T-helper 1 cell (primary cell): Measurements from ENCODE around the gene WDR54.

Experiments
- DNase-seq, 5 donors: peaks; one replicate each; pipeline ENCODE4 v3.0.0-alpha.2; 2012 to 2020
- total RNA-seq, 4 donors: gene quantifications; one replicate each; lab custom pipeline; 2026; lab: John Stamatoyannopoulos, UW

WDR54 gene, protein sequence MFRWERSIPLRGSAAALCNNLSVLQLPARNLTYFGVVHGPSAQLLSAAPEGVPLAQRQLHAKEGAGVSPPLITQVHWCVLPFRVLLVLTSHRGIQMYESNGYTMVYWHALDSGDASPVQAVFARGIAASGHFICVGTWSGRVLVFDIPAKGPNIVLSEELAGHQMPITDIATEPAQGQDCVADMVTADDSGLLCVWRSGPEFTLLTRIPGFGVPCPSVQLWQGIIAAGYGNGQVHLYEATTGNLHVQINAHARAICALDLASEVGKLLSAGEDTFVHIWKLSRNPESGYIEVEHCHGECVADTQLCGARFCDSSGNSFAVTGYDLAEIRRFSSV
- total RNA-seq: 11.5 to 16.3 (median 14.6) reads per million in 4 donors

DNA sequence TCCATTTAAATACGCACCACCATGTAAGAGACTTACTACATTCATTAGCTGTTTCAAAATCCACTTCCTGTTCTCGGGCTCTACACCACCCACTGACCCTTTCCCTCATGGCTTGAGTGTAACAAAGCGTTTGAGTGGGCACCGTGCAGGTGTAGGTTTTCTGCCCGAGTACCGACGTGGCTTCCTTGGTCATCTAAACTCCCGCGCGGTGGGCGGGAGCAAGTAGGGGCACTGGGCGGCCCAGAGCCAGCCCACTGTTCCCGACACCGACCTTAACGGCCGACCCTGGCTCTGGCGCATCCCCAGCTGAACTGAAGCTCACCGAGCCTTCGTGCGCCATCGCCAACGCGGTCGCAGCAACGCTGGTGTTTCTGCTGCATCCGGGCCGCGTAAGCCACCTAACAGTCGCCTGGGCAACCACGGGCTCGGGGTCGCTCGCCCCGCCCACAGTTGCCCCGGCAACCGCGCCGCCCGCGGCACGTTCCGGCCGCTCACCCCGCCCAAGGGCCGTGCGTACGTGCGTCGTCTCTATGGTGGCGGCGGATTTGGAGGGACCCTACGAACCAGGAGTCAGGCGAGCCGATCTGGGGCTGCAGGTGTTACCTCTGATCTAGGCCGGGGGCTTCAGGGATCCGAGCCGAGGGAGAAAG, at the start of gene WDR54, which contains the start of gene C2orf81:
Gene WDR54 (plus strand): TSS at position 510 of the 650 bp plus-strand sequence. CDS start 424 bp downstream, outside the sequence.
Gene C2orf81 (minus strand): TSS at position 399 of the 650 bp plus-strand sequence. CDS start 59 bp downstream, at position 340.
- peak; percentile 81 to 96 (median 86) for DNase-seq

DNA sequence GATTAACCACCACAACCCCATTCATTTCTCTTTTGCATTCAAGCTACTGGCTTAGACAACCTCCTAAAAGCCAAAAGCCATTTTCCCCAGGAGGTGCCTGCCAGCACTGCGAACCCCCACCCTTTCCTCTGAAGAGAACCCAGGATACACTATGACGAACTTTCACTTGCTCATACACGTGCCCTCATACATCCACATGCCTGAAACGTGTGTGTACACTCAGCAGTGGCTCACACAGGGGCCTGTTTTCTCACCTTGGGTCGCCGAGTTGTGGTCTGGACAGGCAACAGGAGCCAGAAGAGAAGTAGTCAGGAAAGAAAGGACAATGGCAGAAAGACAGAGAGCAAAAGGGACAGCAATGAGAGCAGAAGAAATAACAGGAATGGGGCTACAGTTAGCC, 48.9 kb upstream of the WDR54 start:
- DNase-seq: no peak

DNA sequence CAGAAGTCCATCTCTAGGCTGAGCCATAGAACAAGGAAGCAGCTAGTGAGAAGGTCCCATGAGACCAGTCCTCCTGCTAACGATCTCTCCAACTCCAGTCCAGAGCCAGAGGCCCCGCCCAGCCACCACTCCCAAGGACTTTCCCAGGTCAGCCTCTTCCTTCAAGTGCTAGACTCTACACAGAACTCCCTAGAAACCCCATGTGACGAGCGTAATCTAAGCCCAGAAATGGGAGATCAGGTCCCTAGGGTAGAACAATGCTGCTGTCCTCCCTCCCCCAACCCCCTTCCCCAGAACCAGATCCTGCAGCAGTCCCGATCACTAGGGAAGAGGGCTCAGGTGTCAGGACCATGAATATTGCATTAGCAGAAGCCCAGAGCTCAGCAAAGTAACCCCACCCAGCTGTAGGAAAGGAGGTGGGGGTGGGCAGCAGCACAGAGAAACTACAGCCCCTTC, 48.3 kb upstream of the WDR54 start:
- DNase-seq: no peak

DNA sequence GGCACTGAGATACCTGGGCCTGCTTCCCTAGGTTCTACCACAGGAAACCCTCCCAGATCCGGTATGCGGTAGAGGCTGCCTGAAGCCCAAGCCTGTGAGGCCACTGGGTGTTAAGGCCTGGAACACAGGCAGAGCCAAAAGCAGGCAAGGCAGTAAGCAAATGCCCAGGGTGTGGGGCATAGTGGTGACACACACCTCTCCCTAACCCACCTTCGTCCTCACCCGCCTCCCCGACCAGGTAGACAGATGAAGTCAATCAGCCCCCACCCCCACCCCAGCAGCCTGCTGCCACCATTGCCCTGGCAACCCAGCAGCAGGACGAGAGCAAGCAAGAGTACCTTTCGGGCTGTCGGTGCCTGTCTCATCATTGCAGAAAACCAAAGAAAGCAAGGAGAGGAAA, 47.5 kb upstream of the WDR54 start:
- DNase-seq: no peak

DNA sequence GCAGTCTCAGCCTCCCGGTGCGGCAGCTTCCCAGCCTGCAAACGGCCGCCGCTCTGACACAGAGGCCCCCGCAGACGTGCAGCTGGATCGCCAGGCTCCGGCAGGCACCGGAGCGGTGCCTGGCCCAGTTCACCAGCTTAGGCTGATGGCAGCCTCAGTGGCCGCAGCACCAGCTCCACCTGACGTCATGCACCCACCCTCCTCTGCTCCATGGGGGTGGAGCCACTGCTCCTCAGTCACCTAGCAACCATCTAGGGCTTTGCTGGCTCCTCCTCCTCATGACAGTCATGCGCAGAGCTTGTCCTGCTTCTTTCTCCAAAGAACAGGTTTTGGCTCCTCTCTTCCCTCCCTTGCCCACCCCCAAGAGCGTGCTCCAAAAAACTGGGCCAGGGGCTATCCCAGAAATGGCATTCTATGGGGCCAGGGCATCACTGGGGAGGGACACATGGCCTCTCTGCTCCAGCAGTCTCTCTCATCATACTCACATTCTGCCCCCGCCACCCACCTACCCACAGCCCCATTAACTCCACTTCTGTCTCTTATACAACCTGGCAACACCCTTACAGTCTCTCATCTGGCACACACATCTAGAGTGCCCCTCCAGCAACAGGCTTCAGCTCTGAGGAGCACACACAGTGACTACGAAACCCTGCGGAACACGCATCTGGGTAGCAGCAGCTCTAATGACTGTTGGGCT, 46.9 kb upstream of the WDR54 start:
- DNase-seq: no peak

DNA sequence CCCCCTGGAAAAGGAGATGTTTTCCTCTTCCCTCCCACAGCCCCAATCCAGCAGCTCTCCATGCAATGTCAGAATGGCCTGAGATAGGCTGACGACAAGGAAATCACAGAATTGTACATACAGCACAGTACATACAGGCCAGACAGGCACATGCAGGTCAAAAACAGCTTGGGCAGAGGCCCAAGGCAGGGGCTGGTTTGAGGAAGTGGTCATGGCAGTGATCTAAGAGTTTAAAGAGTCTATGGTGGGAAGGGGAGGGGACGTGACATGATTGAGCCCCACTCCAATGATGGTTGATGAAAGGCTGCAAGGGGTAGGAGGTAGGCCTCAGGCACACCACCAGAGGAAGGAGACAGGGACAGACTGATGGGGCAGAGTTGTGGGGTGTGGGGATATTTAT, 45.7 kb upstream of the WDR54 start:
- DNase-seq: no peak

DNA sequence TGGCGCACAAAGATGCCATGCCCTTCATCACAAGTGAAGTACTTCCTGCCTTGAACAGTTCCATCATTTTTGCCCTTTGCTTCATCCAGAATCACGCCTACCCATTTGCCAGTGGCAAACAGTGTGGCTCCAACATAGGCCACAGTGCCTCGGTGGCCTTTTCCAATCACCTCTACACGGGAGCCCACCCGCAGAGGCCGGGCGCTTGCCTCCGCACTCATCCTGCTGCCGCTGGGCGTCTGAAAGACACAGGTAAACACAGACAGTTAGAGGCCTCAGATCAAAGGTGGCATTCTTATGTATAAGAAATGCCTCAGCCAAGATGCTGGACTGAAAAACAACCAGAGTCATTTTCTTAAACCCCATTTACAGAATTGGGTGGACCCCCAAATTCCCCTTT, 43.5 kb upstream of the WDR54 start:
- no peak for DNase-seq

DNA sequence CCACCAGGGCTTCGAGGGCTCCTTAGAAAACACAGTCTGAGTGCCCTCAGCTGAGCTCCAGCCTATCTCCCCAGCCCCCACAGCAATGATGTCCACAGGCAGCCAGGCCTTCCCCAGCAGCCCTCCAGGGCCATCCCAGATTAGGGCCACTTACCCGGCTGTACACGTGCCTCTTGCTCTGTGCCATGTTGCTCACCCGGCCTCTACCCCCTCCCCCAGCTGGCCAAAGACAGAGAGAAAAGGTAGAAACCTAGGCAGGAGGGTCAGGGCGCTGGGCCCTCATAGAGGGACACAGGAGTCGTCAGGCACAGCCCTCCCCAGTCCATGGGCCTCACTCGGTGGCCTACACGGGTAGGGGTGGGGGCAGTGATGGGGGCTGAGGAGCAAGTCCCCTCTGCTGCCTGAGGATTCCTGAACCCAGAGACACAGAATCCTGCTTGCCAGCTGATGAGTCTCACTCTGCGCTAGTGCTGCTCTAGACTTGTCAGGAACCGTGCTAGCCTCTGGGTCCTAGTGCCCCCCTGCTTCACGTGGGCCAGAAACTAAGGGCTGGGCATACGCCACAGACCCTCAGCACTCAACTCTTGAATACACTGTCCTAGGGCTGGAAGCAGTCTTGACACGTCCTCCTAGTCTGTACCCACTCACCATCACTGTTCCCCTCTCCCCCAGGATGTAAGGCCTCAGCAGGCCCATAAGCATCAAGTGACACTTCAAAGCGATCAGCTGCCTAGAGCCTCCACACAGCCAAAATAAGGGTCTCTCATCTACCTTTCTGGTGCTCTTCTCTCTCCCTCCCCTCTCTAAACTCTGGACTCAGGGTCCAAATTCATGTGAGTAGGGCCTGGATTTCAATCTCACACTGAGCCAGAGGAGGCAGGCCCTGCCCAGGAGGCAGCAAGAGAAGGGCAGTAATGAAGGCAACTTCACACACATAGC, 41.4 kb upstream of the WDR54 start, which contains the start of gene DCTN1:
Gene DCTN1 (minus strand): TSS at position 461 of the 939 bp plus-strand sequence. CDS start 274 bp downstream, at position 187.
- DNase-seq: peak in 1 of 5 donors; percentile 7

DNA sequence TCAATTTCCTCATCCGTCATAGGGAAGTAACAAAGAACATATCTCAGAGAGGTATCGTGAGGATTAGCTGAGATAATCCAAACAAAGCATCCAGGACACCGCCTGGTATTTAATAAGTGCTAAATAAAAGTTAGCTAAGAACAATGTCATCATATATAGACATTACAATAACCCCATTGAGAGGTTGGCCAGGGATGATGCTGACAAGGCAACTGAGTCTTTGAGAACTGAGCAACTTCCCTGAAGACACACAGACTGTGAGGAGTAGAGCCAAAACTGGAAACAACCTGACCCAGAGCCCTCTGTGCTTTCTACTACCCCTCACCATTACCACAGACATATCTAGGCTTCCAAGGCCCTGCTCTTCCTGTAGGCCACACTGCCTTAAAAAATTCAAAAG, 39.8 kb upstream of the WDR54 start:
- no peak for DNase-seq

DNA sequence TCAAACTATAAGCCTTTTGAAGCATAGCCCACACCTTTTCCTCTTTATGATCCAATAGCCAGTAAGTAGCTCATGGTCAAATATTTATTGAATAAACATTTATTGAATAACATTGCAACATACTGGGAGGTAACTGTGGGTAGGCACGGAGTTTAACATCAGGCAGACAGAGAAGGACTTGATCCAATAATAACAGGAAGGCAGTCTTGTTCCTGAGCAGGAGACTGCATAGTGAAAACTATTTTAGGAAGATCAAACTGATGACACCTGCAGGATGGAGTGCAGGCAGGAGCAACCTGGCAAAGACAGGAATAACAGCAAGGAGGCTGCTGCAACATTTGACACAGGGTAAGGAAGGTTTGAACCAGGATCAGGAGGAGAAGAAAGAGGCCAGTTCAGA, 38.3 kb upstream of the WDR54 start:
- DNase-seq: no peak

DNA sequence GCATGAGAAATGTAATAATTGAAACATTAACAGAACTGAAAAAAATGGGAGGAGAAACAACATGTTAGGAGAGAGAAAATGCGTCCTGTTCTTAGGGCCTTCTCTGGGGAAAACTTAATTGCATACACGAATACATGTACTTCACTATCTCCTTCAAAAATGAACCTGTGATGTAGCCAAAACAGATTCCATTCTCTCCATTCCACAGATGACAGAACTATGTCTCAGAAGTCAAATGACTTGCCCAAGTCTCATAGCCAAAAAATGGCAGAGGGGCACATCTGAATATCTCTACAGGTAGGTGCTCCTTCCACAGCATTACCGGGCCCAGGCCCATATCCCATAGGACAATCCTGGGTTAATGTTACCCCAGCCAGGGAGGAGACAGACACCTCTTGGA, 37.5 kb upstream of the WDR54 start:
- DNase-seq: no peak

DNA sequence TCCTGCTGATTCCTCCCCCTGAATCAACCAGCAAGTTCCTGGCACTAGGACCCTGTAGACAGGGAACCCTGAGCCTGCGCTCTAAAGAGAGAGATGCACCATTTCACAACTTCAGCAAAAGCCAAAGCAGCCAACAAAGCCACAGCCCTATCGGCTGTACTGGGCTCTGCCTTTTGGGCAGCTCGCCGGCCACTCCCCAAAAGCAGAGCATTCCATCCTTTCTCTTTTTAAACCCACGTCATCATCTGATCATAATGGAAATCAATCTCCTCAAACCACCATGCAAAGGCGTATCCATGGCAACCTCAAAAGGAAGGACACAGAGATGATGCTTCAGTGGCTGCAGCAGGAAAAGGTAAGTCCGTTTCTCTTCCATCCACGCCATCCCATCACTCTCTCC, 36.1 kb upstream of the WDR54 start:
- no peak for DNase-seq

DNA sequence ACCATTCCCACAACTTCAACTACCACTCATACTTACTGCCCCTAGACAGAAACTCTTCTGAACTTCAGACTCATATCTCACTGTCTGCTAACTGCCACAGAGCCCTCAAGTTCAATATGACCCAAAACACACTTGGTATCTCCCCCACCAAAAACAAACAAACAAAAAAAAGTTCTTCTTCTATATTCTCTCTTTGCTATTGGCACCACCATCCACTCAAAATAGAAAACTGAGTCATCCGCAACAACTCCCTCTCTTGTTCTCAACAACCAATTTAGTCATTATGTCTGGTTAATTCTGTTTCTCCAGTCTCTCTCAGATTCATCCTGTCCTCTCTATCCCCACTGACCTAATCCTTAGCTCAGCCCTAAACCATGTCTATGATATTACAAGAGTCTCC, 34.2 kb upstream of the WDR54 start:
- DNase-seq: no peak

DNA sequence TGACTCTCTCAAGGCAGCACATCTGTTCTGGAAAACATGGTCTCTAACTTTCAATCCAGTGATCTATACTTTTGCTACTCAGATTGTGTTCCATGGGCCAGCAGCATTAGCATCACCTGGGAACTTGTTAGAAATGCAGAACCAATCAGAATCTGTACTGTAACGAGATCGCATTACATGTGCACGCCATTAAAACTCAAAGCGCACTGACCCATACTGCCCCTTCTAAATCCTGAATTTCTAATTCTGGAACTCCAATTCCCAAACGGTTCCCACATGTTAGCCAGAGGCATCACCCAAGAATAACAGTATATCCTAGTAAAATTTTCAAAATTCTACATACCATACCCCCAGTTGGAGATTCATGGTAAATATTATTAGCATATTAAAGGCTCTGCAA, 30.9 kb upstream of the WDR54 start:
- DNase-seq: no peak

DNA sequence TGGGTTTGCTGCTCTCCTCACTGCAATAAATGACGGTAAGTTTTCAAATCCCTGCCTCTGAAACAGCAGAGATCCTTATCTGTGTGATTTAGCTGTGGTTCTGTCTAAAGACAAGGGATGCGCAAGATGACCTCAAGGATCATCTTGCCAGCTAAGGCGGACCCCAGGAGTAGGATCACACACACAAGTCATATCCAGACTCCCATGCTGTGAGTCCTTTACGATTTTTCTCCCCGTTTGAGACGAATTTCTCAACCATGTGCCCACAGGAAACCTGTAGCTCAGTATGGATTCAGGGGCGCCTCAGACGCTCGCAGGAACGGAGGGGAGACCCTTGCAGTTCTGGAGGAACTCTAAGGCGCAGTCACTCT, 30.3 kb upstream of the WDR54 start:
- DNase-seq: no peak

DNA sequence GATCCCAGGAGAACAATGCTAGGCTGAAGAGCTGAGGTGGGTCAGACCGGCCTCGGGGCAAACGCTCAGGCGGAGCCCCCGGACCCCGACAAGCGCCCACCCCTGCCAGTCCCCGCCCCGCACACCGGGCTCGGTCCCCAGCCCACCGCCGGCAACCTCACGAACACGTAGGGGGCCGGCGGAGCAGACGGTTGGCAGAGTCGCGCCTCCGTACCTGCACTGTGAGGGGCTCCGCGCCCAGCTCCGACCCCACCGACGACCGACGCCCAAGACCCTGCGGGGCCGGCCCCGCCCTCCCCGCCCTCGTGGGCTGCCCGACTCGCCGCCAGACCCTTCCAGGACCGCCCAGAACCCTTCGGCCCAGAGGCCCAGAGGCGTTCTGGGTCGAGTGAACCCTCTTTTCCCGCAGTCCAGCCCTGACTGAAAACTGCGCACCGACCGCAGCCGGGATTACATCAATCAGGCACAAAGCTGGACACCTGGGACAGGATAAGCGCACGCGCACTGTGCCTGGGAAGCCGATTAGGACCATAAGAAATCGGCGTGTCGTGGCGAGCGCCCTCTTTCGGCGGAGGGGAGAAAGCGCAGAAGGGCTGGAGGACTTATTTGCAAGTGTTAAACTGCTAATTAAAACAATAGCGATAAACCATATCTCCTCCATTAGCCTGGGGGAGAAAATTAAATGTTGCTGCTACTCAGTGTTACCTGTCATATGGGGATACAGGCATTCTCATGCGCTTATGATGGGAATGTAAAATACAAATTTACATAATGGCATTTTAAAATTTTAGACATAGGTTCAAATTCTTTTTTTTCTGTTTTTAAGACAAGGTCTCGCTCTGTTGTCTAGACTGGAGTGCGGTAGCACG, 29.7 kb upstream of the WDR54 start:
- peak; percentile 88 to 95 (median 91) for DNase-seq

DNA sequence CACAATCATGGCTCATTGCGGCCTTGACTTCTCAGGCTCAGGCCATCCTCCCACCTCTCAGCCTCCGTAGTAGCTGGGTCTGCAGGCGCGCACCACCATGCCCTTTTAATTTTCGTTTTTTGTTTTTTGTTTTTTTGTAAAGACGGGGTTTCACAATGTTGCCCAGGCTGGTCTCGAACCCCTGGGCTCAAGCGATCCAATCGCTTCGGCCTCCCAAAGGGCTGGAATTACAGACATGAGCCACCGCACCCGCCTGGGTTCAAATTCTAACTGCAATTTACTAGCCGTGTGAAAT, 29.1 kb upstream of the WDR54 start:
- no peak for DNase-seq

DNA sequence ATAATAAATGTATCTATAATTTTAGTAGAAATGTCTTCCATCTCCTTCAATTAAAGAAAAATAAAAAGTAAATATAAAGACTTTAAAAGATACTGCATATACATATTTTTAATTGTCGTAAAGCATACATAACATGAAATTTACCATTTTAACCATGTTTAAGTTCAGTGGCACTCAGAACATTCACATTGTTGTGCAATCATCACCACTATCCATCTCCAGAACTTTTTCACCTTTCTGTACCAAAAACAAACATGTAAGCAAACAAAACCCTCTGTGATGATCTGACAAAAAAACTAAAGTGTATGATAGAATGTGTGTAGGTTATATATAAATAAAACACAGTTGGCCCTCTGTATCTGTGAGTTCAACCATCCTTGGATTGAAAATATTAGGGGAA, 28.0 kb upstream of the WDR54 start:
- no peak for DNase-seq

DNA sequence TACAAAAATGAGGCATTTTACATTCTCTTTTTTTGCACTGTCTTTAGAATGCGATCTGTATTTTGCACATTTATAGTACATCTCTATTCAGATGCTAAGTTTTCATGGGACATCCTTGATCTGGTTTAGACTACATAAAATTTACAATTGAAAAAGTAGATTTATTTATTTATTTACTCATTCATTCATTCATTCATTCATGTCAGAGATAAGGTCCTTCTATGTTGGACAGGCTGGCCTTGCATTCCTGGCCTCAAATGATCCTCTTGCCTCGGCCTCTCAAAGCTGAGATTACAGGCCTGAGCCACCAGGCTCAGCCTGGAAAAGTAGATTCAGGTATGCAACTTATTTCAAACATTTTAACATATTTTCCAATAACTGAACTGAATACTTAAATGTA, 25.4 kb upstream of the WDR54 start:
- no peak for DNase-seq

DNA sequence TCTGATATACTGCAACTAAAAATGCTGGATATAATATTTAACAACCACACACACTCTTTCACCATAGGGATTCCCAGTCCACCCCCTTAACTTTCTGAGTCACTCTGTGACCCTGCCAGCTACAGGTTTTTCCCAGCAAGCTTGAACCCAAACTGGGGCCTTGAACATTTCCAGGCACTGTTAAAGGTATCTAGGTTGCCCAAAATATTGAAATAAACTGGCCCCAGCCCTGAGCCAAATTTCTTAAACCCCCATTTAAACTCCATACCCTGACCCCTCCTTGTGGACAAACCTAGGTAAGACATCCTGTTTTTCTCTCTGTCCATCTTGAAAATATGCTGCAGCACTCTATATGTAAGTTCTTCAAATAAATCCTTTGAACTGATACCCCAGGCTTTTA, 21.7 kb upstream of the WDR54 start:
- DNase-seq: peak in 1 of 5 donors; percentile 43

DNA sequence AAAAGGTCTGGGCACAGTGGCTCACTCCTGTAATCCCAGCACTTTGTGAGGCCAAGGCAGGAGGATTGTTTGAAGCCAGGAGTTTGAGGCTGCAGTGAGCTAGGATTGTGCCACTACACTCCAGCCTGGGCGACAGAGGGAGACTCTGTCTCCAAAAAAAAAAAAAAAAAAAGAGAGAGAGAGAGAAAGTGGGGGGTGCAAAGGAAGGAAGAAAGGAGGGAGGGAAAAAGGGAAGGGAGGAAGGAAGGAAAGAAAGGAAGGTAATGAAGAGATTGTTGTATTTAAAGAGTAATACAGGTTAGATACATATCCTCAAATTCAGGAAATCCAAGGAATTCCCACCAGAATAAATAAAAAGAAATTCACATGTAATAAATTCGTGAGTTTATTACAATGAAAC, 19.6 kb upstream of the WDR54 start:
- no peak for DNase-seq

DNA sequence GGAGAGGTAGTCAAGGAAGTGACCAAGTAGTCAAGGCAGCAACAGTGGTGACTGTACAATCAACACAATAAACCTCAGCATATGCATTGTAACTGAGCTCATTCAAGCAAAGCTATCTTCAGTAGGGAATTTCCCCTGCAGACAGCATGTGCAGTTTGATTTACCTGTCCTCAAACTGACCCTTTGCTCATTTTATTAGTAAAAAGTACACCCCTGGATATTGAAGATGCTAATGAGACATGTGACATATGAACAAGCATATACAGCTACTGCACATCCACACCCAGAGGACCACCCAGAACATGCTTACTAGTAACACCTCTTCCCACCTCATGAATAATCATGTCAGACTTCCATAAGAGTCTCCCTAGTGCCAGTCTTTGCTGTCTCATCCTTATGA, 15.5 kb upstream of the WDR54 start:
- DNase-seq: no peak
